ENCODE data around the gene ACADL. TPM values are rescaled to one million over a fixed set of nuclear protein-coding genes. Genes with fewer than 3 reads are reported as not detected.

ACADL gene
- total RNA-seq, result 1 to 10 TPM in 4 of 10 donors, under 1 TPM in 6; 0.52 to 4.3 (median 0.86) TPM
- polyA plus RNA-seq, result 1 to 10 TPM in 1 of 2 donors, under 1 TPM in 1; 0.16 to 2.1 TPM
- long read RNA-seq, donor 1, partial matches to known transcripts, result 0 of 2 reads
- long read RNA-seq, donor 1, other reads (novel, unspliced or antisense), result 1 of 2 reads
- long read RNA-seq, donor 2, partial matches to known transcripts, result 0 of 1 reads
- long read RNA-seq, donor 2, other reads (novel, unspliced or antisense), result 0 of 1 reads
- long read RNA-seq, donor 3, partial matches to known transcripts, result 0 of 1 reads
- long read RNA-seq, donor 3, other reads (novel, unspliced or antisense), result 0 of 1 reads

DNA sequence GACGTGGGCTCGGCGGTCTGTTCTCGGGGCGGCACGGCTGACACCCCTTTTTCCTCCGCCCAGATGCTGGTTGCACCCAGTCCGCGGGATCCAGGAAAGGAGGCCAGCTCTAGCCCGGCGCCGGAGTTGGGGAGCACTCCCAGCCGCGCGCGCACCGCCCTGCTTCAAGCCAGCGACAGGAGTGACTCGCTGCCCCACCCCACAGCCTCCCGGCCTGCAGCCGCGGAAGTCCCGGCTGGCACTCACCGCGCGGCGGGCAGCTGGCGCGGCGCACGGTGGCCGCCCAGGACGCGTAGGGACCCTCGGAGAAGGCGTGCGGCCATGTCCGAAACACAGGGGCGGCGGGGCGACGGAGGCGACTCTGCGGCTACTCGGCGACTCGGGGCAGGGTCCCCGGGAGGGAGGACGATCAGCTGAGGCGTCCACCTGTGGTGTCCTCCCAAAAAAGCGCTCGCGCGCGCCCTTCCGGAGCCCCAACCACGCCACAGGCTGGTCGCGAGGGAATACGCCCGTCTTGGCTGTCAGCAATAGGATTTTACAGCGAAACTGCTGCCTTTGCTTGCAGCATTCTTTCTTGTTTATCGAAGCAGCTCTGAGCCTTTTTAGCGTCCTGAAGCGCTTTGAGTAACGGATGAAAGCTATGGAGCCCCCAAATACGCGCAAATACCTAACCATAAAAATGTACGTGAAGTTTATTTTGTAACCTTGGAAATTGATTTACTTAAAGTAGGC is at the start of gene ACADL:
Gene ACADL (minus strand): TSS at position 507 of the 732 bp plus-strand sequence. CDS start 184 bp downstream, at position 323.
- Histone ChIP-seq H3K4me3 (peak within 1 kb of the TSS; percentile 9 to 71 (median 58)), H3K27me3 (peaks cover 0 to 71% (median 20%) of the 10 kb centered on the region in 7 donors), H3K27ac (peak within 1 kb of the TSS in 5 of 10 donors; percentile 15 to 58 (median 34)), H3K4me1 (peaks cover 0 to 13% (median 6%) of the 10 kb centered on the region in 9 donors), H3K36me3 (no peaks in the 10 kb centered on the region), H3K9me3 (no peaks in the 10 kb centered on the region)
- WGBS, 2 donors, result 1 to 2% methylated on average over 64 to 69 of the region's 69 CpGs
- intact Hi-C loops (cut with DNase I), result no loop called here
- DNase-seq (peak; percentile 7 to 47), ATAC-seq (peak; percentile 82 to 94 (median 90))
- TF ChIP-seq, protein P1, sequence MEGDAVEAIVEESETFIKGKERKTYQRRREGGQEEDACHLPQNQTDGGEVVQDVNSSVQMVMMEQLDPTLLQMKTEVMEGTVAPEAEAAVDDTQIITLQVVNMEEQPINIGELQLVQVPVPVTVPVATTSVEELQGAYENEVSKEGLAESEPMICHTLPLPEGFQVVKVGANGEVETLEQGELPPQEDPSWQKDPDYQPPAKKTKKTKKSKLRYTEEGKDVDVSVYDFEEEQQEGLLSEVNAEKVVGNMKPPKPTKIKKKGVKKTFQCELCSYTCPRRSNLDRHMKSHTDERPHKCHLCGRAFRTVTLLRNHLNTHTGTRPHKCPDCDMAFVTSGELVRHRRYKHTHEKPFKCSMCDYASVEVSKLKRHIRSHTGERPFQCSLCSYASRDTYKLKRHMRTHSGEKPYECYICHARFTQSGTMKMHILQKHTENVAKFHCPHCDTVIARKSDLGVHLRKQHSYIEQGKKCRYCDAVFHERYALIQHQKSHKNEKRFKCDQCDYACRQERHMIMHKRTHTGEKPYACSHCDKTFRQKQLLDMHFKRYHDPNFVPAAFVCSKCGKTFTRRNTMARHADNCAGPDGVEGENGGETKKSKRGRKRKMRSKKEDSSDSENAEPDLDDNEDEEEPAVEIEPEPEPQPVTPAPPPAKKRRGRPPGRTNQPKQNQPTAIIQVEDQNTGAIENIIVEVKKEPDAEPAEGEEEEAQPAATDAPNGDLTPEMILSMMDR (IDR thresholded peaks at IDR 0.05), result no peak

DNA sequence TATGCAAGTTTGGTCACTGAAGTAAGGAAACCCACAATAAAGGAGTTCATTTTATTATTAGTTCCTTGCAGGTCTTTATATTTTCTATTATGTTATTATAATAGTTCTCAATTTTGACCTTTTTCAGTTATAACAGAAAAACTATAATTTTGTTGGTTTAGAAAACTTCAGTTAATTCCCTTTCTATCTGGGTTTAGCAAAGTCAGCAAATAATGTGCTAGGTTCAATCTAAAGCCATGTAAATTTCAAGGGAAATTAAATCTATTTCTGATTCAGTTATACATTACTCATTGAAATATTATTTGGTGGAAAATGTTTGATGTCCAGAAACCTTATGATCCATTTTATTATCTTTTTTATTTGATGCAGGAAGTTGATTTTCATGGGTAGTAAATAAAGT is 46.1 kb upstream of the ACADL start:
- DNase-seq (no peak), ATAC-seq (no peak)
- H3K36me3 ChIP-seq, result no peaks in the 10 kb centered on the region
- no peak overlapping the region for H3K27ac ChIP-seq
- peaks cover 0 to 8% (median 0%) of the 10 kb centered on the region in 11 donors for H3K9me3 ChIP-seq
- no peaks in the 10 kb centered on the region for H3K4me1 ChIP-seq
- TF ChIP-seq, protein P1 (IDR thresholded peaks at IDR 0.05), result no peak
- H3K4me3 ChIP-seq, result no peak overlapping the region
- intact Hi-C loops (cut with DNase I), result no loop called here
- peaks cover 0 to 7% (median 0%) of the 10 kb centered on the region in 7 donors for H3K27me3 ChIP-seq

DNA sequence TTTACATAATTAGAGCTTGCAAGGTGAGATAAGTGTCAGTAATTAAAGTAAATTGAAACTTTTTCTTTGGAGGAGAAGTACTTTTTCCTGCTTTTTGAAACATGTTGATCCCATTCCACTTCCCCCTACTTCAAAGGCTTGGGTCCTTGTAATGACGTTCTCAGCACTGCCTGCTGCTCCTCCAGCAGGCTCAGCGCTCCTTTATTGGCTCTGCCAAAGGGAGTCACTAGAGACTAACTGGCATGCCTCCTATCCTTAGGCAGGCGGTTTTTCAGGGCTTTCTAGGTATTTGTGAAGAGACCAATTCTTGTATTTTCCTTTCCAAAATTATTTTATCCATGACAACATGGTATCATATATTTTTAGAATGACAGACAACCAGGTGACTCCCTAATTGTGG is 43.9 kb upstream of the ACADL start:
- ATAC-seq, result no peak
- H3K9me3 ChIP-seq, result no peaks in the 10 kb centered on the region
- no peak for DNase-seq
- H3K4me3 ChIP-seq, result no peak overlapping the region
- H3K4me1 ChIP-seq, result no peaks in the 10 kb centered on the region
- H3K27me3 ChIP-seq, result peaks cover 0 to 7% (median 0%) of the 10 kb centered on the region in 7 donors
- 39 to 46% methylated on average over 3 of the region's 3 CpGs for WGBS, 2 donors
- no peak overlapping the region for H3K27ac ChIP-seq
- no peaks in the 10 kb centered on the region for H3K36me3 ChIP-seq
- TF ChIP-seq, protein P1 (IDR thresholded peaks at IDR 0.05), result no peak
- intact Hi-C loops (cut with DNase I), result no loop called here

- Histone ChIP-seq H3K36me3 (no peaks in the 10 kb centered on the region), H3K27me3 (peaks cover 0 to 7% (median 0%) of the 10 kb centered on the region in 7 donors), H3K27ac (no peak overlapping the region), H3K4me1 (no peaks in the 10 kb centered on the region), H3K9me3 (no peaks in the 10 kb centered on the region), H3K4me3 (no peak overlapping the region)
- intact Hi-C loops (cut with DNase I), result no loop called here
- DNase-seq, result no peak
- ATAC-seq, result no peak
- TF ChIP-seq, protein P1 (IDR thresholded peaks at IDR 0.05), result no peak
- WGBS, 2 donors, result 87 to 90% methylated on average over 1 of the region's 1 CpG
These were observed 43.0 kb upstream of the ACADL start for GRCh38 chr2:210268281-210268680.

Data from heart right ventricle (tissue), 16 donors.